GM12878 (cell line): ENCODE results near the gene KCNQ1. TPM values are rescaled to one million over a fixed set of nuclear protein-coding genes. Genes with fewer than 3 reads are reported as not detected.

ENCODE experiments used
- ATAC-seq: fragments of 200-7000 bp; cut with Tn5 transposase; 3 replicates; pipeline ENCODE4 v1.9.1; 2020; ENCODE audit warnings: mild to moderate bottlenecking, moderate library complexity
- BruUV-seq: library from RNA; stranded (reverse); fragments of 400-500 nt; replicated peaks from 2 replicates; lab custom pipeline; 2021; lab: Mats Ljungman, UMichigan
- CTCF ChIA-PET: fragments of 300-600 bp; sonication (Branson Sonifier 250); formaldehyde crosslinking; extraction: SDS; loops from one replicate; lab custom pipeline; 2021; ENCODE audit warnings: inconsistent platforms; lab: Yijun Ruan, JAX
- POLR2A ChIA-PET: fragments of 350-600 bp; formaldehyde crosslinking; extraction: SDS; loops from one replicate; lab custom pipeline; 2021; ENCODE audit warnings: inconsistent platforms; lab: Charles Lee
- RAD21 ChIA-PET: fragments of 300-600 bp; sonication (Branson Sonifier 250); formaldehyde crosslinking; loops from one replicate; lab custom pipeline; 2023; ENCODE audit warnings: antibody characterized with exemption; ENCODE audit not compliant: unreplicated experiment; lab: Charles Lee
- SMC1A ChIA-PET: fragments of 300-600 bp; sonication (Branson Sonifier 250); formaldehyde crosslinking; loops from one replicate; lab custom pipeline; 2023; ENCODE audit not compliant: unreplicated experiment, uncharacterized antibody; lab: Charles Lee
- DNase-seq: peaks from one replicate; pipeline ENCODE4 v3.0.0-alpha.2; 2011; ENCODE audit warnings: low read depth, low spot score
- FAIRE-seq: peaks from 3 replicates; lab custom pipeline; 2011; peaks lifted over from hg19 to GRCh38; lab: Jason Lieb, UNC
- H2AFZ ChIP-seq: 2 replicates; pipeline ENCODE4 v1.6.0; 2011; ENCODE audit warnings: low read depth, low read length, control low read depth; ENCODE audit not compliant: control insufficient read depth
- H3K27ac ChIP-seq: 2 replicates; pipeline ENCODE4 v1.5.1; 2011; ENCODE audit warnings: control low read depth; ENCODE audit not compliant: control insufficient read depth, insufficient read depth
- H3K27me3 ChIP-seq, 2 experiments: replicated peaks in 1 of 2; 2 replicates each; pipeline versions ENCODE4 v1.6.0 to v1.6.1; 2011; ENCODE audit warnings: low read length in 1 of 2; ENCODE audit not compliant: control insufficient read depth in 2 of 2, insufficient read depth in 2 of 2
- H3K36me3 ChIP-seq, 2 experiments: 2 replicates each; pipeline ENCODE4 v1.5.1; 2011; ENCODE audit warnings: low read length in 1 of 2; ENCODE audit not compliant: control insufficient read depth in 2 of 2, insufficient read depth in 2 of 2
- H3K4me1 ChIP-seq: 2 replicates; pipeline ENCODE4 v1.6.1; 2011; ENCODE audit warnings: mild to moderate bottlenecking, low read length, moderate library complexity, mixed read lengths; ENCODE audit not compliant: control insufficient read depth, insufficient read depth
- H3K4me2 ChIP-seq: 2 replicates; pipeline ENCODE4 v1.6.0; 2011; ENCODE audit warnings: control low read depth; ENCODE audit not compliant: control insufficient read depth, insufficient read depth
- H3K4me3 ChIP-seq: fragments of 200-600 bp; sonication (generic); 2 replicates; pipeline ENCODE4 v1.5.1; 2016
- H3K79me2 ChIP-seq: 2 replicates; pipeline ENCODE4 v1.6.0; 2011; ENCODE audit warnings: low read length; ENCODE audit not compliant: control insufficient read depth, insufficient read depth
- H3K9ac ChIP-seq: 2 replicates; pipeline ENCODE4 v1.8.0; 2011; ENCODE audit warnings: low read length, control low read depth, mixed read lengths; ENCODE audit not compliant: control insufficient read depth, insufficient read depth
- H3K9me3 ChIP-seq: replicated peaks from 3 replicates; pipeline ENCODE4 v1.5.1; 2011; ENCODE audit warnings: mild to moderate bottlenecking, low read length; ENCODE audit not compliant: control insufficient read depth, insufficient read depth
- H4K20me1 ChIP-seq: 2 replicates; pipeline ENCODE4 v1.6.0; 2011; ENCODE audit not compliant: control insufficient read depth, insufficient read depth
- ATF2 ChIP-seq: IDR thresholded peaks from 2 replicates; pipeline ENCODE4 v1.6.1; 2012; ENCODE audit warnings: low read length, inconsistent platforms
- E2F4 ChIP-seq: IDR thresholded peaks from 2 replicates; pipeline ENCODE4 v1.6.1; 2012; ENCODE audit warnings: low read depth, low read length, improper control_type of control experiment
- GABPA ChIP-seq: IDR thresholded peaks from 2 replicates; pipeline ENCODE4 v1.6.1; 2014; ENCODE audit warnings: antibody characterized with exemption, low read depth, mild to moderate bottlenecking, inconsistent platforms
- MLLT1 ChIP-seq: fragments of 450-650 bp; IDR thresholded peaks from 2 replicates; pipeline ENCODE4 v1.6.1; 2016; ENCODE audit warnings: mild to moderate bottlenecking
- SMAD5 ChIP-seq: IDR thresholded peaks from 2 replicates; pipeline ENCODE4 v1.6.1; 2016; ENCODE audit warnings: antibody characterized with exemption, low read depth
- SP1 ChIP-seq: IDR thresholded peaks from one replicate; pipeline ENCODE4 v1.6.1; 2011; ENCODE audit warnings: low read depth, low read length
- WGBS: methylation state at CpG from one replicate; pipeline ENCODE4 v1.1.6; 2016; ENCODE audit warnings: low lambda C conversion rate; ENCODE audit not compliant: insufficient replicate concordance, insufficient coverage; ENCODE audit errors: missing lambda C conversion rate; 5-methylcytosine and 5-hydroxymethylcytosine counted together
- in situ Hi-C: fragments of 300-500 bp; cut with MboI; formaldehyde crosslinking; loops from 9 replicates; pipeline ENCODE4 v1.14.3; 2018; ENCODE audit warnings: mixed read lengths
- intact Hi-C: fragments of 100-400 bp; cut with micrococcal nuclease; formaldehyde crosslinking; loops from one replicate; pipeline ENCODE4 v1.14.2; 2022; ENCODE audit not compliant: unreplicated experiment
- polyA plus RNA-seq, 11 experiments: library from polyadenylated mRNA; depleted of rRNA in 4 of 11; unstranded in 6 of 11; stranded (reverse) in 5 of 11; fragments of >200 nt; fragmentation: Nextera tagmentation in 4 of 11; fragmentation: Illumina TruSeq in 1 of 11; extraction: Ambion mirVana in 4 of 11; extraction: Trizol in 1 of 11; gene quantifications; 1 replicate in 1 of 11; 2 replicates in 10 of 11; pipeline versions ENCODE4 v1.2.1 to v1.2.3, GENCODE V29; 2011 to 2016; ENCODE audit warnings: inconsistent platforms in 2 of 11, missing spikeins in 2 of 11, low read depth in 1 of 11
- total RNA-seq, 4 experiments: library from RNA; depleted of rRNA in 3 of 4; stranded (reverse); fragments of >200 nt in 3 of 4; fragmentation: Illumina TruSeq in 1 of 4; extraction: Trizol in 1 of 4; gene quantifications; 2 replicates each; pipeline versions ENCODE4 v1.2.1 to v1.2.3, GENCODE V29; 2013 to 2021
- TF ChIP-seq, protein P1 (sequence below): IDR thresholded peaks from 2 replicates; pipeline ENCODE4 v1.6.1; 2011; ENCODE audit warnings: low read depth, low read length, improper control_type of control experiment, borderline replicate concordance

The KCNQ1 gene
- total and polyA plus RNA-seq, 10 of the 15 experiments (the other 5 are each of a cell fraction or from before 2014, with no cell fraction given) = 0.03 to 0.15 (median 0.12) TPM; not detected in 7

GRCh38 chr11:2735053-2735589, 290.3 kb downstream of the KCNQ1 start (continued):
- TF ChIP-seq MLLT1 (no peak), E2F4 (no peak)

DNA sequence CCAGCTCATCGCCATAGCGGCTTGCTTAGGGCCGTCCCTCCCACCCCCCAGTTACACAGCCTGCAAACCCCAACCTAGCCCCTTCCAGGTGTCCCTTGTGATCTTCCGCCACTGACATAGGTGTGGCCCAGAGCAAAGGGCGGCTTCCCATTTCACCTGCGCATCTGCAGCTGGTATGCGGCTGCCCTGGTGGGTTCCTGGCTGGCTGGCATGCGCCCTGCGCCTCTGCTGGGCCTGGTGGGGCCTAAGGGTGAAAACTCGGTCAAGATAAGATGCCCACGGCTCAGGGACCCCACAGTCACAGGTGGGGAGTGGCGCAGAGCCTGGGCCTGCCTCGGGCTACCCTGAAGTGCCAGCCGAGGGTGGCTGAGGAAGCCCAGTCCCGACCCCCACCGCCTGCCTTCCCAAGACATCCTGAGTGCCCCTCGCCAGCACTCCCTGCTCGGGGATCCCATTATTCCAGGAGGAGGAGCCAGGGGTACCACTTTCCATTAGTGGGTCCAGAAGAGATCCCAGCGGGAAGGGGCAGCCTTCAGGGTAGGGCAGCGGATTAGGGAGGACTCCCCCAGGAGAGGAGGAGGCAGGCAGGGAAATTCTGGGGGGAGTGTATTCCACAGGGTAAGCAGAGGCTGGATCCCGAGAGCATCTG, 291.9 kb downstream of the KCNQ1 start:
- no peak overlapping the region for H2AFZ ChIP-seq
- ChIA-PET RAD21 (no interaction called here), POLR2A (no interaction called here), SMC1A (no interaction called here), CTCF (no interaction called here)
- no peak for DNase-seq
- no peaks in the 10 kb centered on the region for H4K20me1 ChIP-seq
- H3K79me2 ChIP-seq = no peaks in the 10 kb centered on the region
- intact Hi-C loops (no loop called here), in situ Hi-C loops (no loop called here)
- no peak overlapping the region for H3K4me2 ChIP-seq
- no peaks in the 10 kb centered on the region for H3K4me1 ChIP-seq
- H3K27me3 ChIP-seq = no peaks in the 10 kb centered on the region
- no peak for ATAC-seq
- no peak overlapping the region for H3K4me3 ChIP-seq
- no peaks in the 10 kb centered on the region for H3K36me3 ChIP-seq
- H3K9me3 ChIP-seq = no peaks in the 10 kb centered on the region
- BruUV-seq = no TSS peak
- WGBS = 25% methylated on average over 20 of the region's 21 CpGs
- FAIRE-seq = no peak
- TF ChIP-seq E2F4 = no peak
- no peak for TF ChIP-seq GABPA
- TF ChIP-seq ATF2 = no peak
- TF ChIP-seq SMAD5 = no peak
- TF ChIP-seq, protein P1, sequence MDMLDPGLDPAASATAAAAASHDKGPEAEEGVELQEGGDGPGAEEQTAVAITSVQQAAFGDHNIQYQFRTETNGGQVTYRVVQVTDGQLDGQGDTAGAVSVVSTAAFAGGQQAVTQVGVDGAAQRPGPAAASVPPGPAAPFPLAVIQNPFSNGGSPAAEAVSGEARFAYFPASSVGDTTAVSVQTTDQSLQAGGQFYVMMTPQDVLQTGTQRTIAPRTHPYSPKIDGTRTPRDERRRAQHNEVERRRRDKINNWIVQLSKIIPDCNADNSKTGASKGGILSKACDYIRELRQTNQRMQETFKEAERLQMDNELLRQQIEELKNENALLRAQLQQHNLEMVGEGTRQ = no peak
- TF ChIP-seq SP1 = no peak
- no peak overlapping the region for H3K9ac ChIP-seq
- no peak overlapping the region for H3K27ac ChIP-seq
